GM12878 (cell line): ENCODE data around the gene CA6. TPM values are rescaled to one million over a fixed set of nuclear protein-coding genes. Genes with fewer than 3 reads are reported as not detected.

ENCODE experiments used
- ATAC-seq: fragments of 200-7000 bp; cut with Tn5 transposase; 3 replicates; pipeline ENCODE4 v1.9.1; 2020; ENCODE audit warnings: mild to moderate bottlenecking, moderate library complexity
- BruUV-seq: library from RNA; stranded (reverse); fragments of 400-500 nt; replicated peaks from 2 replicates; lab custom pipeline; 2021; lab: Mats Ljungman, UMichigan
- CTCF ChIA-PET: fragments of 300-600 bp; sonication (Branson Sonifier 250); formaldehyde crosslinking; extraction: SDS; loops from one replicate; lab custom pipeline; 2021; ENCODE audit warnings: inconsistent platforms; lab: Yijun Ruan, JAX
- POLR2A ChIA-PET: fragments of 350-600 bp; formaldehyde crosslinking; extraction: SDS; loops from one replicate; lab custom pipeline; 2021; ENCODE audit warnings: inconsistent platforms; lab: Charles Lee
- RAD21 ChIA-PET: fragments of 300-600 bp; sonication (Branson Sonifier 250); formaldehyde crosslinking; loops from one replicate; lab custom pipeline; 2023; ENCODE audit warnings: antibody characterized with exemption; ENCODE audit not compliant: unreplicated experiment; lab: Charles Lee
- SMC1A ChIA-PET: fragments of 300-600 bp; sonication (Branson Sonifier 250); formaldehyde crosslinking; loops from one replicate; lab custom pipeline; 2023; ENCODE audit not compliant: unreplicated experiment, uncharacterized antibody; lab: Charles Lee
- DNase-seq: peaks from one replicate; pipeline ENCODE4 v3.0.0-alpha.2; 2011; ENCODE audit warnings: low read depth, low spot score
- FAIRE-seq: peaks from 3 replicates; lab custom pipeline; 2011; peaks lifted over from hg19 to GRCh38; lab: Jason Lieb, UNC
- H2AFZ ChIP-seq: 2 replicates; pipeline ENCODE4 v1.6.0; 2011; ENCODE audit warnings: low read depth, low read length, control low read depth; ENCODE audit not compliant: control insufficient read depth
- H3K27ac ChIP-seq: 2 replicates; pipeline ENCODE4 v1.5.1; 2011; ENCODE audit warnings: control low read depth; ENCODE audit not compliant: control insufficient read depth, insufficient read depth
- H3K27me3 ChIP-seq, 2 experiments: replicated peaks in 1 of 2; 2 replicates each; pipeline versions ENCODE4 v1.6.0 to v1.6.1; 2011; ENCODE audit warnings: low read length in 1 of 2; ENCODE audit not compliant: control insufficient read depth in 2 of 2, insufficient read depth in 2 of 2
- H3K36me3 ChIP-seq, 2 experiments: 2 replicates each; pipeline ENCODE4 v1.5.1; 2011; ENCODE audit warnings: low read length in 1 of 2; ENCODE audit not compliant: control insufficient read depth in 2 of 2, insufficient read depth in 2 of 2
- H3K4me1 ChIP-seq: 2 replicates; pipeline ENCODE4 v1.6.1; 2011; ENCODE audit warnings: mild to moderate bottlenecking, low read length, moderate library complexity, mixed read lengths; ENCODE audit not compliant: control insufficient read depth, insufficient read depth
- H3K4me2 ChIP-seq: 2 replicates; pipeline ENCODE4 v1.6.0; 2011; ENCODE audit warnings: control low read depth; ENCODE audit not compliant: control insufficient read depth, insufficient read depth
- H3K4me3 ChIP-seq: fragments of 200-600 bp; sonication (generic); 2 replicates; pipeline ENCODE4 v1.5.1; 2016
- H3K79me2 ChIP-seq: 2 replicates; pipeline ENCODE4 v1.6.0; 2011; ENCODE audit warnings: low read length; ENCODE audit not compliant: control insufficient read depth, insufficient read depth
- H3K9ac ChIP-seq: 2 replicates; pipeline ENCODE4 v1.8.0; 2011; ENCODE audit warnings: low read length, control low read depth, mixed read lengths; ENCODE audit not compliant: control insufficient read depth, insufficient read depth
- H3K9me3 ChIP-seq: replicated peaks from 3 replicates; pipeline ENCODE4 v1.5.1; 2011; ENCODE audit warnings: mild to moderate bottlenecking, low read length; ENCODE audit not compliant: control insufficient read depth, insufficient read depth
- H4K20me1 ChIP-seq: 2 replicates; pipeline ENCODE4 v1.6.0; 2011; ENCODE audit not compliant: control insufficient read depth, insufficient read depth
- ATF3 ChIP-seq: IDR thresholded peaks from 2 replicates; pipeline ENCODE4 v1.6.1; 2011; ENCODE audit warnings: low read depth, mild to moderate bottlenecking, low read length, moderate library complexity, borderline replicate concordance; ENCODE audit errors: extremely low read depth
- KAT2A ChIP-seq: conservative IDR thresholded peaks from 2 replicates; pipeline ENCODE4 v1.6.1; 2011; ENCODE audit warnings: low read depth, low read length; ENCODE audit not compliant: control insufficient read depth
- MYC ChIP-seq: IDR thresholded peaks from 2 replicates; pipeline ENCODE4 v1.6.1; 2011; ENCODE audit warnings: mild to moderate bottlenecking, low read length, moderate library complexity, inconsistent platforms; ENCODE audit not compliant: insufficient read depth, insufficient replicate concordance, insufficient read length, severe bottlenecking
- RBBP5 ChIP-seq: fragments of 200-600 bp; sonication (generic); conservative IDR thresholded peaks from 2 replicates; pipeline ENCODE4 v1.6.1; 2016
- WGBS: methylation state at CpG from one replicate; pipeline ENCODE4 v1.1.6; 2016; ENCODE audit warnings: low lambda C conversion rate; ENCODE audit not compliant: insufficient replicate concordance, insufficient coverage; ENCODE audit errors: missing lambda C conversion rate; 5-methylcytosine and 5-hydroxymethylcytosine counted together
- in situ Hi-C: fragments of 300-500 bp; cut with MboI; formaldehyde crosslinking; loops from 9 replicates; pipeline ENCODE4 v1.14.3; 2018; ENCODE audit warnings: mixed read lengths
- intact Hi-C: fragments of 100-400 bp; cut with micrococcal nuclease; formaldehyde crosslinking; loops from one replicate; pipeline ENCODE4 v1.14.2; 2022; ENCODE audit not compliant: unreplicated experiment
- polyA plus RNA-seq, 11 experiments: library from polyadenylated mRNA; depleted of rRNA in 4 of 11; unstranded in 6 of 11; stranded (reverse) in 5 of 11; fragments of >200 nt; fragmentation: Nextera tagmentation in 4 of 11; fragmentation: Illumina TruSeq in 1 of 11; extraction: Ambion mirVana in 4 of 11; extraction: Trizol in 1 of 11; gene quantifications; 1 replicate in 1 of 11; 2 replicates in 10 of 11; pipeline versions ENCODE4 v1.2.1 to v1.2.3, GENCODE V29; 2011 to 2016; ENCODE audit warnings: inconsistent platforms in 2 of 11, missing spikeins in 2 of 11, low read depth in 1 of 11
- total RNA-seq, 4 experiments: library from RNA; depleted of rRNA in 3 of 4; stranded (reverse); fragments of >200 nt in 3 of 4; fragmentation: Illumina TruSeq in 1 of 4; extraction: Trizol in 1 of 4; gene quantifications; 2 replicates each; pipeline versions ENCODE4 v1.2.1 to v1.2.3, GENCODE V29; 2013 to 2021
- TF ChIP-seq, protein P1 (sequence below): fragments of 450-650 bp; IDR thresholded peaks from 2 replicates; pipeline ENCODE4 v1.6.1; 2017; ENCODE audit warnings: mild to moderate bottlenecking, moderate library complexity
- TF ChIP-seq, protein P2 (sequence below), 3 experiments: IDR thresholded peaks in 2 of 3; conservative IDR thresholded peaks in 1 of 3; 2 replicates each; pipeline ENCODE4 v1.5.1; 2011; ENCODE audit warnings: low read depth in 3 of 3, low read length in 3 of 3, mild to moderate bottlenecking in 3 of 3, control low read depth in 2 of 3, moderate library complexity in 2 of 3, inconsistent platforms in 1 of 3, mixed read lengths in 1 of 3; ENCODE audit not compliant: control insufficient read depth in 2 of 3, insufficient read depth in 1 of 3; ENCODE audit errors: extremely low read depth in 1 of 3
- TF ChIP-seq, protein P3 (sequence below): fragments of 450-650 bp; formaldehyde crosslinking; IDR thresholded peaks from 2 replicates; pipeline ENCODE4 v1.4.0; 2020; ENCODE audit warnings: mild to moderate bottlenecking, moderate library complexity

The CA6 gene
- total and polyA plus RNA-seq, 10 of the 15 experiments (the other 5 are each of a cell fraction or from before 2014, with no cell fraction given): not detected

DNA sequence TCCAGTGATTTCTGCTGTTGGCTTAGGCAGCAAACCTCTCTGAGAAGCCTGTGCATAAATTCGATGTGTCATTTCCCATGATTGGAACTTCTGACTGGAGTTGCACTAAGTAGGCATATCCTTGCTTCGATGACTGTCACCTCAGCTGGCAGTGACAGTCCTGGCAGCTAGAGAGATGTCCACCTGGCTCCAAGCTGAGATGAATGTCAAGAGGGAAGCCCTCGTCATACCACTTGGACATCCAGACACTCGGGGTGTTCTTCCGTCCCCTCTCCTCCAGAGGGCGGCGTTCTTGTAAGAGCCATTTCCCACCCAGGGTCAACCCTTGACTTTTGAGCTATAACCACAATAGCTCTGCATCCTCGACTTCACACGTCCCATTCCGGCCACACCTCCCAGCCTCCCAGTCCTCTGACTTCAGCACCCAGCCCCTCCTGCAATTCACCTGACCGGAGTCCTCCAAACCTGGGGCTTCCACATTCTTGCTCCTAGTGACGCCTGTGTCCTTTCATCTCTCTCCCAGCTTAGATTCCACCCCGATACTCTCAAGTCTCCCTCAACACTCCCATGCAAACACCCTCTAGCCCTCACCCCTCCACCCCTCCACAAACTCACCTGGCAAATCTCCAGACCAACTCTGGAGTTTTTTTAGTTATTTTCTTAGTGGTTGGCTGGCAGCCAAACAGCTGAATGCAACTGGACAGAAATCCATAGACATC lies 17.3 kb downstream of the CA6 start:
- POLR2A ChIA-PET: interaction anchor here (1.1 kb wide), 1 partner anchor 148 kb away, joined by 3 read pairs; no protein-coding TSS in a partner anchor
- TF ChIP-seq KAT2A (no peak), RBBP5 (no peak), ATF3 (no peak), MYC (no peak)
- TF ChIP-seq, protein P1, sequence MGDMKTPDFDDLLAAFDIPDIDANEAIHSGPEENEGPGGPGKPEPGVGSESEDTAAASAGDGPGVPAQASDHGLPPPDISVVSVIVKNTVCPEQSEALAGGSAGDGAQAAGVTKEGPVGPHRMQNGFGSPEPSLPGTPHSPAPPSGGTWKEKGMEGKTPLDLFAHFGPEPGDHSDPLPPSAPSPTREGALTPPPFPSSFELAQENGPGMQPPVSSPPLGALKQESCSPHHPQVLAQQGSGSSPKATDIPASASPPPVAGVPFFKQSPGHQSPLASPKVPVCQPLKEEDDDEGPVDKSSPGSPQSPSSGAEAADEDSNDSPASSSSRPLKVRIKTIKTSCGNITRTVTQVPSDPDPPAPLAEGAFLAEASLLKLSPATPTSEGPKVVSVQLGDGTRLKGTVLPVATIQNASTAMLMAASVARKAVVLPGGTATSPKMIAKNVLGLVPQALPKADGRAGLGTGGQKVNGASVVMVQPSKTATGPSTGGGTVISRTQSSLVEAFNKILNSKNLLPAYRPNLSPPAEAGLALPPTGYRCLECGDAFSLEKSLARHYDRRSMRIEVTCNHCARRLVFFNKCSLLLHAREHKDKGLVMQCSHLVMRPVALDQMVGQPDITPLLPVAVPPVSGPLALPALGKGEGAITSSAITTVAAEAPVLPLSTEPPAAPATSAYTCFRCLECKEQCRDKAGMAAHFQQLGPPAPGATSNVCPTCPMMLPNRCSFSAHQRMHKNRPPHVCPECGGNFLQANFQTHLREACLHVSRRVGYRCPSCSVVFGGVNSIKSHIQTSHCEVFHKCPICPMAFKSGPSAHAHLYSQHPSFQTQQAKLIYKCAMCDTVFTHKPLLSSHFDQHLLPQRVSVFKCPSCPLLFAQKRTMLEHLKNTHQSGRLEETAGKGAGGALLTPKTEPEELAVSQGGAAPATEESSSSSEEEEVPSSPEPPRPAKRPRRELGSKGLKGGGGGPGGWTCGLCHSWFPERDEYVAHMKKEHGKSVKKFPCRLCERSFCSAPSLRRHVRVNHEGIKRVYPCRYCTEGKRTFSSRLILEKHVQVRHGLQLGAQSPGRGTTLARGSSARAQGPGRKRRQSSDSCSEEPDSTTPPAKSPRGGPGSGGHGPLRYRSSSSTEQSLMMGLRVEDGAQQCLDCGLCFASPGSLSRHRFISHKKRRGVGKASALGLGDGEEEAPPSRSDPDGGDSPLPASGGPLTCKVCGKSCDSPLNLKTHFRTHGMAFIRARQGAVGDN: no peak
- TF ChIP-seq, protein P2, sequence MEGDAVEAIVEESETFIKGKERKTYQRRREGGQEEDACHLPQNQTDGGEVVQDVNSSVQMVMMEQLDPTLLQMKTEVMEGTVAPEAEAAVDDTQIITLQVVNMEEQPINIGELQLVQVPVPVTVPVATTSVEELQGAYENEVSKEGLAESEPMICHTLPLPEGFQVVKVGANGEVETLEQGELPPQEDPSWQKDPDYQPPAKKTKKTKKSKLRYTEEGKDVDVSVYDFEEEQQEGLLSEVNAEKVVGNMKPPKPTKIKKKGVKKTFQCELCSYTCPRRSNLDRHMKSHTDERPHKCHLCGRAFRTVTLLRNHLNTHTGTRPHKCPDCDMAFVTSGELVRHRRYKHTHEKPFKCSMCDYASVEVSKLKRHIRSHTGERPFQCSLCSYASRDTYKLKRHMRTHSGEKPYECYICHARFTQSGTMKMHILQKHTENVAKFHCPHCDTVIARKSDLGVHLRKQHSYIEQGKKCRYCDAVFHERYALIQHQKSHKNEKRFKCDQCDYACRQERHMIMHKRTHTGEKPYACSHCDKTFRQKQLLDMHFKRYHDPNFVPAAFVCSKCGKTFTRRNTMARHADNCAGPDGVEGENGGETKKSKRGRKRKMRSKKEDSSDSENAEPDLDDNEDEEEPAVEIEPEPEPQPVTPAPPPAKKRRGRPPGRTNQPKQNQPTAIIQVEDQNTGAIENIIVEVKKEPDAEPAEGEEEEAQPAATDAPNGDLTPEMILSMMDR (IDR thresholded peaks at IDR 0.05 in 2 of 3, conservative IDR thresholded peaks at IDR 0.05 in 1 of 3; ENCODE audit: control insufficient read depth in 2 of 3, extremely low read depth in 1 of 3, insufficient read depth in 1 of 3, low read depth in 3 of 3, low read length in 3 of 3): peak; percentile 59 to 79 (median 66)
- TF ChIP-seq, protein P3, sequence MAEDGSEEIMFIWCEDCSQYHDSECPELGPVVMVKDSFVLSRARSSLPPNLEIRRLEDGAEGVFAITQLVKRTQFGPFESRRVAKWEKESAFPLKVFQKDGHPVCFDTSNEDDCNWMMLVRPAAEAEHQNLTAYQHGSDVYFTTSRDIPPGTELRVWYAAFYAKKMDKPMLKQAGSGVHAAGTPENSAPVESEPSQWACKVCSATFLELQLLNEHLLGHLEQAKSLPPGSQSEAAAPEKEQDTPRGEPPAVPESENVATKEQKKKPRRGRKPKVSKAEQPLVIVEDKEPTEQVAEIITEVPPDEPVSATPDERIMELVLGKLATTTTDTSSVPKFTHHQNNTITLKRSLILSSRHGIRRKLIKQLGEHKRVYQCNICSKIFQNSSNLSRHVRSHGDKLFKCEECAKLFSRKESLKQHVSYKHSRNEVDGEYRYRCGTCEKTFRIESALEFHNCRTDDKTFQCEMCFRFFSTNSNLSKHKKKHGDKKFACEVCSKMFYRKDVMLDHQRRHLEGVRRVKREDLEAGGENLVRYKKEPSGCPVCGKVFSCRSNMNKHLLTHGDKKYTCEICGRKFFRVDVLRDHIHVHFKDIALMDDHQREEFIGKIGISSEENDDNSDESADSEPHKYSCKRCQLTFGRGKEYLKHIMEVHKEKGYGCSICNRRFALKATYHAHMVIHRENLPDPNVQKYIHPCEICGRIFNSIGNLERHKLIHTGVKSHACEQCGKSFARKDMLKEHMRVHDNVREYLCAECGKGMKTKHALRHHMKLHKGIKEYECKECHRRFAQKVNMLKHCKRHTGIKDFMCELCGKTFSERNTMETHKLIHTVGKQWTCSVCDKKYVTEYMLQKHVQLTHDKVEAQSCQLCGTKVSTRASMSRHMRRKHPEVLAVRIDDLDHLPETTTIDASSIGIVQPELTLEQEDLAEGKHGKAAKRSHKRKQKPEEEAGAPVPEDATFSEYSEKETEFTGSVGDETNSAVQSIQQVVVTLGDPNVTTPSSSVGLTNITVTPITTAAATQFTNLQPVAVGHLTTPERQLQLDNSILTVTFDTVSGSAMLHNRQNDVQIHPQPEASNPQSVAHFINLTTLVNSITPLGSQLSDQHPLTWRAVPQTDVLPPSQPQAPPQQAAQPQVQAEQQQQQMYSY: no peak

More for the DNA sequence above, 17.3 kb downstream of the CA6 start:
- H3K9me3 ChIP-seq: no peaks in the 10 kb centered on the region
- ChIA-PET CTCF (interaction anchor here (0.6 to 2.9 kb wide), 29 partner anchors 9 to 234 kb away, joined by 3 to 31 read pairs (median 4); no protein-coding TSS in a partner anchor), RAD21 (interaction anchor here (0.7 to 2.8 kb wide), 12 partner anchors 9 to 179 kb away, joined by 3 to 19 read pairs (median 4); no protein-coding TSS in a partner anchor), SMC1A (interaction anchor here (0.7 to 1.7 kb wide), 6 partner anchors 12 to 234 kb away, joined by 3 to 12 read pairs (median 5); no protein-coding TSS in a partner anchor)
- no peaks in the 10 kb centered on the region for H4K20me1 ChIP-seq
- H3K4me2 ChIP-seq: no peak overlapping the region
- WGBS: 26% methylated on average over 13 of the region's 13 CpGs
- DNase-seq (no peak), FAIRE-seq (peak; percentile 80), ATAC-seq (peak; percentile 90)
- H3K79me2 ChIP-seq: no peaks in the 10 kb centered on the region
- H3K4me3 ChIP-seq: no peak overlapping the region
- H3K36me3 ChIP-seq: no peaks in the 10 kb centered on the region
- no peak overlapping the region for H3K9ac ChIP-seq
- no peaks in the 10 kb centered on the region; a peak in 1 of 4 replicates for H3K27me3 ChIP-seq
- H3K4me1 ChIP-seq: no peaks in the 10 kb centered on the region; the same call in 1 of the 2 replicates
- BruUV-seq: no TSS peak
- no peak overlapping the region for H3K27ac ChIP-seq
- in situ Hi-C loops (no loop called here), intact Hi-C loops (loop anchor here (1.0 kb wide), 1 partner anchor 25 kb away; no protein-coding TSS in a partner anchor)
- no peak overlapping the region for H2AFZ ChIP-seq
